PC-3 (cell line): Measurements from ENCODE around the gene CT45A6. TPM values are rescaled to one million over a fixed set of nuclear protein-coding genes. Genes with fewer than 3 reads are reported as not detected.
"Not testable (repeated sequence)": the region's sequence is repeated elsewhere in the genome, so short reads cannot be mapped to it uniquely, and the experiment has no call there.

Experiments used
- ATAC-seq: fragments of 200-7000 bp; cut with Tn5 transposase; 2 replicates; pipeline ENCODE4 v1.9.1; 2020; ENCODE audit warnings: mild to moderate bottlenecking, moderate library complexity
- Bru-seq: library from RNA; stranded (reverse); fragments of 400-500 nt; gene quantifications from one replicate; lab custom pipeline; 2021; lab: Mats Ljungman, UMichigan
- BruChase-seq, 2 experiments: library from RNA; stranded (reverse); fragments of 400-500 nt; gene quantifications; one replicate each; lab custom pipeline; 2021; lab: Mats Ljungman, UMichigan
- BruUV-seq: library from RNA; stranded (reverse); fragments of 400-500 nt; replicated peaks from 2 replicates; lab custom pipeline; 2021; lab: Mats Ljungman, UMichigan
- CTCF ChIA-PET: fragments of 300-600 bp; sonication (Branson Sonifier 250); formaldehyde crosslinking; loops from one replicate; lab custom pipeline; 2022; ENCODE audit warnings: antibody characterized with exemption; lab: Charles Lee
- POLR2A ChIA-PET: fragments of 300-600 bp; sonication (Branson Sonifier 250); formaldehyde crosslinking; loops from one replicate; lab custom pipeline; 2022; ENCODE audit warnings: antibody characterized with exemption; ENCODE audit not compliant: unreplicated experiment; lab: Charles Lee
- DNase-seq: peaks from one replicate; pipeline ENCODE4 v3.0.0-alpha.2; 2015
- H2AFZ ChIP-seq: fragments of 300-600 bp; sonication (generic); 2 replicates; pipeline ENCODE4 v1.6.0; 2016; ENCODE audit warnings: antibody characterized with exemption, low read length
- H3F3A ChIP-seq: fragments of 300-600 bp; sonication (generic); one replicate; pipeline ENCODE4 v1.6.0; 2017; ENCODE audit warnings: antibody characterized with exemption, low read length, control low read depth, mild to moderate bottlenecking; ENCODE audit not compliant: unreplicated experiment
- H3K27ac ChIP-seq: fragments of 300-600 bp; sonication (generic); 2 replicates; pipeline ENCODE4 v1.5.1; 2016; ENCODE audit warnings: mild to moderate bottlenecking, low read length
- H3K27me3 ChIP-seq: fragments of 300-600 bp; sonication (generic); 2 replicates; pipeline ENCODE4 v1.6.1; 2016; ENCODE audit warnings: low read length, mixed read lengths
- H3K36me3 ChIP-seq: fragments of 300-600 bp; sonication (generic); 2 replicates; pipeline ENCODE4 v1.6.1; 2016; ENCODE audit warnings: low read depth, mixed run types, low read length, mixed read lengths
- H3K4me1 ChIP-seq: fragments of 300-600 bp; sonication (generic); 2 replicates; pipeline ENCODE4 v1.5.1; 2016; ENCODE audit warnings: low read length; ENCODE audit not compliant: insufficient read depth
- H3K4me2 ChIP-seq: fragments of 300-600 bp; sonication (generic); 2 replicates; pipeline ENCODE4 v1.6.0; 2016; ENCODE audit warnings: low read length
- H3K4me3 ChIP-seq: fragments of 300-600 bp; sonication (generic); 2 replicates; pipeline ENCODE4 v1.5.1; 2016; ENCODE audit warnings: mild to moderate bottlenecking, low read length, mixed read lengths
- H3K79me2 ChIP-seq: fragments of 300-600 bp; sonication (generic); 2 replicates; pipeline ENCODE4 v1.6.1; 2017; ENCODE audit warnings: low read length, mixed read lengths
- H3K9ac ChIP-seq: fragments of 300-600 bp; sonication (generic); 2 replicates; pipeline ENCODE4 v1.6.0; 2016; ENCODE audit warnings: mild to moderate bottlenecking, low read length
- H3K9me2 ChIP-seq: fragments of 300-600 bp; sonication (generic); replicated peaks from 2 replicates; pipeline ENCODE4 v1.6.1; 2016; ENCODE audit warnings: mixed run types, low read length, mixed read lengths
- H3K9me3 ChIP-seq: fragments of 300-600 bp; sonication (generic); 2 replicates; pipeline ENCODE4 v1.6.1; 2016; ENCODE audit warnings: low read length, mixed read lengths
- H4K20me1 ChIP-seq: fragments of 300-600 bp; sonication (generic); 2 replicates; pipeline ENCODE4 v1.6.1; 2016; ENCODE audit warnings: low read length, mixed read lengths
- intact Hi-C: fragments of 100-400 bp; cut with micrococcal nuclease; formaldehyde crosslinking; loops from 2 replicates; pipeline ENCODE4 v1.9.0; 2023
- long read RNA-seq: library from polyadenylated mRNA; unstranded; transcript quantifications from one replicate; pipeline ENCODE4 v2.0.0, GENCODE V29; 2021; ENCODE audit not compliant: unreplicated experiment
- total RNA-seq: library from RNA; depleted of rRNA; stranded (reverse); fragments of >200 nt; gene quantifications from 2 replicates; pipeline ENCODE4 v1.2.3, GENCODE V29; 2014; rRNA removed

CT45A6 gene, protein sequence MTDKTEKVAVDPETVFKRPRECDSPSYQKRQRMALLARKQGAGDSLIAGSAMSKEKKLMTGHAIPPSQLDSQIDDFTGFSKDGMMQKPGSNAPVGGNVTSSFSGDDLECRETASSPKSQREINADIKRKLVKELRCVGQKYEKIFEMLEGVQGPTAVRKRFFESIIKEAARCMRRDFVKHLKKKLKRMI
- total RNA-seq (not detected in 2 replicates), Bru-seq, nascent RNA (not detected), BruChase-seq, experiment 1, labeled RNA remaining after a 6-hour chase (not detected), BruChase-seq, experiment 2, labeled RNA remaining after a 2-hour chase (not detected)
- long read RNA-seq, result 0 reads

- H3K9me3 ChIP-seq, intact Hi-C loops, H3K79me2 ChIP-seq, H3K27me3 ChIP-seq, POLR2A ChIA-PET, H3K4me2 ChIP-seq, H3K27ac ChIP-seq, BruUV-seq, ATAC-seq, H3K4me3 ChIP-seq, H3F3A ChIP-seq, DNase-seq, H3K4me1 ChIP-seq, H3K9ac ChIP-seq, H3K9me2 ChIP-seq, H4K20me1 ChIP-seq, H2AFZ ChIP-seq, H3K36me3 ChIP-seq, CTCF ChIA-PET: not testable (repeated sequence)
Observed at GRCh38 chrX:135802687-135803086, at the start of gene CT45A6. Gene CT45A6, minus strand, starts transcription at chrX:135802787. Its CDS starts 3,794 bp downstream, at chrX:135798993.

DNA sequence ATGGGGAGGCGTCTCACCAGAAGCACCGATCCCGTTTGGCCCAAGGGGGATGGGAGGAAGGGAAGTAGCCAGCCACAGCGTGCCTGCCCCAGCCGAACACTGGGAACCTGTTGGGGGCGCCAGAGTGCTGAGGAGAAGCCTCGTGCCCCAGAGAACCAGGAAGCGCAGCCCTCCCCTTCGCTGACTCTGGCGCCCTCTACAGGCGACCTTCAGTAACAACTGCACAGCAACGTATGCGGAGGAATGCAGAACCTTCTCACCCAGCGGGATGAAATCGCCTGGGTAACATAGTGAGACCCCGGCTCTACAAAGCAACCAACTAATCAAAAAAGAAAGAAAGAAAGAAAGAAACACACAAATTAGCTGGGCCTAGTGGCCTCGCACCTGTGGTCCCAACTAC, 34.6 kb upstream of the CT45A6 start, which contains the start of gene CT45A7:
Gene CT45A7 (minus strand): TSS at position 101 of the 400 bp plus-strand sequence. CDS start 3,747 bp downstream, outside the sequence.
- CTCF ChIA-PET, POLR2A ChIA-PET: not testable (repeated sequence)

DNA sequence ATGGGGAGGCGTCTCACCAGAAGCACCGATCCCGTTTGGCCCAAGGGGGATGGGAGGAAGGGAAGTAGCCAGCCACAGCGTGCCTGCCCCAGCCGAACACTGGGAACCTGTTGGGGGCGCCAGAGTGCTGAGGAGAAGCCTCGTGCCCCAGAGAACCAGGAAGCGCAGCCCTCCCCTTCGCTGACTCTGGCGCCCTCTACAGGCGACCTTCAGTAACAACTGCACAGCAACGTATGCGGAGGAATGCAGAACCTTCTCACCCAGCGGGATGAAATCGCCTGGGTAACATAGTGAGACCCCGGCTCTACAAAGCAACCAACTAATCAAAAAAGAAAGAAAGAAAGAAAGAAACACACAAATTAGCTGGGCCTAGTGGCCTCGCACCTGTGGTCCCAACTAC, 17.3 kb upstream of the CT45A6 start, which contains the start of gene CT45A2:
Gene CT45A2 (minus strand): TSS at position 101 of the 400 bp plus-strand sequence. CDS start 3,747 bp downstream, outside the sequence.
- H3K4me2 ChIP-seq, H3K36me3 ChIP-seq, CTCF ChIA-PET, H4K20me1 ChIP-seq, H3K79me2 ChIP-seq, intact Hi-C loops, DNase-seq, H3K4me3 ChIP-seq, H3F3A ChIP-seq, H3K9me3 ChIP-seq, ATAC-seq, H2AFZ ChIP-seq, H3K4me1 ChIP-seq, BruUV-seq, H3K27me3 ChIP-seq, H3K9me2 ChIP-seq, POLR2A ChIA-PET, H3K27ac ChIP-seq, H3K9ac ChIP-seq: not testable (repeated sequence)

More for the DNA sequence above, 34.6 kb upstream of the CT45A6 start, which contains the start of gene CT45A7:
- DNase-seq, H3K79me2 ChIP-seq, BruUV-seq, intact Hi-C loops, H4K20me1 ChIP-seq, H3K36me3 ChIP-seq, ATAC-seq, H3K27me3 ChIP-seq, H2AFZ ChIP-seq, H3K27ac ChIP-seq, H3K9me2 ChIP-seq, H3K4me3 ChIP-seq, H3K4me1 ChIP-seq, H3F3A ChIP-seq, H3K9ac ChIP-seq, H3K4me2 ChIP-seq, H3K9me3 ChIP-seq: not testable (repeated sequence)

- CTCF ChIA-PET, POLR2A ChIA-PET, BruUV-seq: not testable (repeated sequence)
Observed at GRCh38 chrX:135785403-135785802, 17.2 kb downstream of the CT45A6 start, which contains the start of gene CT45A5. Gene CT45A5, minus strand, starts transcription at chrX:135785503. Its CDS starts 3,774 bp downstream, at chrX:135781729.

DNA sequence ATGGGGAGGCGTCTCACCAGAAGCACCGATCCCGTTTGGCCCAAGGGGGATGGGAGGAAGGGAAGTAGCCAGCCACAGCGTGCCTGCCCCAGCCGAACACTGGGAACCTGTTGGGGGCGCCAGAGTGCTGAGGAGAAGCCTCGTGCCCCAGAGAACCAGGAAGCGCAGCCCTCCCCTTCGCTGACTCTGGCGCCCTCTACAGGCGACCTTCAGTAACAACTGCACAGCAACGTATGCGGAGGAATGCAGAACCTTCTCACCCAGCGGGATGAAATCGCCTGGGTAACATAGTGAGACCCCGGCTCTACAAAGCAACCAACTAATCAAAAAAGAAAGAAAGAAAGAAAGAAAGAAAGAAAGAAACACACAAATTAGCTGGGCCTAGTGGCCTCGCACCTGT, 34.5 kb downstream of the CT45A6 start, which contains the start of gene CT45A3:
Gene CT45A3 (minus strand): TSS at position 101 of the 400 bp plus-strand sequence. CDS start 3,747 bp downstream, outside the sequence.
- POLR2A ChIA-PET, H3K4me1 ChIP-seq, intact Hi-C loops, H2AFZ ChIP-seq, BruUV-seq, H3K27ac ChIP-seq, H3F3A ChIP-seq, H4K20me1 ChIP-seq, H3K27me3 ChIP-seq, H3K79me2 ChIP-seq, CTCF ChIA-PET, H3K9me3 ChIP-seq, H3K9ac ChIP-seq, H3K4me3 ChIP-seq, ATAC-seq, H3K9me2 ChIP-seq, DNase-seq, H3K4me2 ChIP-seq, H3K36me3 ChIP-seq: not testable (repeated sequence)

More at GRCh38 chrX:135785403-135785802, 17.2 kb downstream of the CT45A6 start, which contains the start of gene CT45A5:
- H4K20me1 ChIP-seq, DNase-seq, H3F3A ChIP-seq, H3K4me2 ChIP-seq, H3K27me3 ChIP-seq, H3K9me2 ChIP-seq, H3K9me3 ChIP-seq, H3K79me2 ChIP-seq, H3K36me3 ChIP-seq, H3K4me1 ChIP-seq, H3K27ac ChIP-seq, H2AFZ ChIP-seq, ATAC-seq, intact Hi-C loops, H3K9ac ChIP-seq, H3K4me3 ChIP-seq: not testable (repeated sequence)

DNA sequence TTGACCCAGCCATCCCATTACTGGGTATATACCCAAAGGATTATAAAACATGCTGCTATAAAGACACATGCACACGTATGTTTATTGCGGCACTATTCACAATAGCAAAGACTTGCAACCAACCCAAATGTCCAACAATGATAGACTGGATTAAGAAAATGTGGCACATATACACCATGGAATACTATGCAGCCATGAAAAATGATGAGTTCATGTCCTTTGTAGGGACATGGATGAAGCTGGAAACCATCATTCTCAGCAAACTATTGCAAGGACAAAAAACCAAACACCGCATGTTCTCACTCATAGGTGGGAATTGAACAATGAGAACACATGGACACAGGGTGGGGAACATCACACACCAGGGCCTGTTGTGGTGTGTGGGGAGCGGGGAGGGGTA, 57.8 kb downstream of the CT45A6 start:
- H3K9me2 ChIP-seq, ATAC-seq, H3K4me3 ChIP-seq, H3K9ac ChIP-seq, CTCF ChIA-PET, H3K9me3 ChIP-seq, BruUV-seq, H3K4me2 ChIP-seq, H3K27ac ChIP-seq, POLR2A ChIA-PET, H4K20me1 ChIP-seq, H3K36me3 ChIP-seq, DNase-seq, H3K79me2 ChIP-seq, H3F3A ChIP-seq, intact Hi-C loops, H2AFZ ChIP-seq, H3K4me1 ChIP-seq: not testable (repeated sequence)
- peaks cover 12% of the 10 kb centered on the region for H3K27me3 ChIP-seq
